Measurements from ENCODE around the gene UFC1. TPM values are rescaled to one million over a fixed set of nuclear protein-coding genes. Genes with fewer than 3 reads are reported as not detected.
"Not testable (repeated sequence)": the region's sequence is repeated elsewhere in the genome, so short reads cannot be mapped to it uniquely, and the experiment has no call there.

Gene UFC1
- total and polyA plus RNA-seq, 2 donors (not counting 1 experiment from before 2014, with no cell fraction given) = 91.0 to 128 TPM

- Histone ChIP-seq H3K36me3 (replicated peaks in 1 of 2; ENCODE audit: control extremely low read depth in 1 of 2, control insufficient read depth in 1 of 2, extremely low read depth in 1 of 2, insufficient read depth in 2 of 2, low read length in 1 of 2) (peaks cover 9 to 11% of the 10 kb centered on the region in 2 experiments), H3K4me1 (ENCODE audit: control insufficient read depth in 2 of 2, insufficient read depth in 2 of 2, low read length in 2 of 2) (peaks cover 35 to 42% of the 10 kb centered on the region in 2 donors), H3K79me2 (ENCODE audit: control insufficient read depth, insufficient read depth, low read length) (peaks cover 98% of the 10 kb centered on the region), H3K27ac (ENCODE audit: low read length in 2 of 2) (no peak overlapping the region), H2AFZ (ENCODE audit: insufficient read depth, low read depth, low read length, poor library complexity, severe bottlenecking) (no peak overlapping the region), H3K4me2 (replicated peaks; ENCODE audit: low read depth, low read length, poor library complexity, severe bottlenecking) (no peak overlapping the region), H3K9me3 (ENCODE audit: control extremely low read depth in 1 of 3, control insufficient read depth in 2 of 3, insufficient read depth in 1 of 3, low read length in 2 of 3) (no peaks in the 10 kb centered on the region), H3K9ac (ENCODE audit: low read length) (no peak overlapping the region), H4K20me1 (ENCODE audit: control insufficient read depth, insufficient read depth, low read length, poor library complexity, severe bottlenecking) (peaks cover 27% of the 10 kb centered on the region), H3K27me3 (replicated peaks in 1 of 4; ENCODE audit: control extremely low read depth in 1 of 4, control insufficient read depth in 3 of 4, insufficient read depth in 4 of 4, low read length in 3 of 4) (no peaks in the 10 kb centered on the region), H3K4me3 (ENCODE audit: control extremely low read depth in 1 of 5, extremely low read depth in 1 of 5, insufficient read depth in 1 of 5, low read depth in 2 of 5, low read length in 4 of 5) (no peak overlapping the region)
- Mint-ChIP-seq H3K27ac (peak overlapping the region; percentile 34), H3K4me1 (peaks cover 68% of the 10 kb centered on the region), H3K4me3 (no peak overlapping the region), H3K27me3 (no peaks in the 10 kb centered on the region), H3K9me3 (ENCODE audit: insufficient read depth) (no peaks in the 10 kb centered on the region)
- TF ChIP-seq EZH2 (IDR thresholded peaks at IDR 0.05; ENCODE audit: borderline replicate concordance, insufficient read depth, low read depth, low read length, poor library complexity, severe bottlenecking) (no peak), CTCF (IDR thresholded peaks at IDR 0.05) (no peak)
- intact Hi-C loops (cut with micrococcal nuclease) = no loop called here
- DNase-seq (no peak), ATAC-seq (ENCODE audit: low read depth) (no peak)
- ChIA-PET CTCF (no interaction called here), POLR2A (no interaction called here)
- 97% methylated on average over 12 of the region's 12 CpGs for WGBS (ENCODE audit: insufficient coverage)
Observed at GRCh38 chr1:161115132-161115711, 38.6 kb upstream of the UFC1 start.

- H4K20me1 ChIP-seq (ENCODE audit: control insufficient read depth, insufficient read depth, low read length, poor library complexity, severe bottlenecking) = peaks cover 26% of the 10 kb centered on the region
- POLR2A ChIA-PET = interaction anchor here (1.3 kb wide), 1 partner anchor 17 kb away, joined by 3 read pairs; the partner anchor contains the start of gene KLHDC9
- WGBS (ENCODE audit: insufficient coverage) = 91% methylated on average over 6 of the region's 6 CpGs
- H3K9ac ChIP-seq (ENCODE audit: low read length); H2AFZ ChIP-seq (ENCODE audit: insufficient read depth, low read depth, low read length, poor library complexity, severe bottlenecking); H3K4me3 ChIP-seq (ENCODE audit: control extremely low read depth in 1 of 5, extremely low read depth in 1 of 5, insufficient read depth in 1 of 5, low read depth in 2 of 5, low read length in 4 of 5); H3K9me3 ChIP-seq (ENCODE audit: control extremely low read depth in 1 of 3, control insufficient read depth in 2 of 3, insufficient read depth in 1 of 3, low read length in 2 of 3); intact Hi-C loops (cut with micrococcal nuclease); H3K27me3 Mint-ChIP-seq; H3K27me3 ChIP-seq (replicated peaks in 1 of 4; ENCODE audit: control extremely low read depth in 1 of 4, control insufficient read depth in 3 of 4, insufficient read depth in 4 of 4, low read length in 3 of 4); DNase-seq; H3K4me2 ChIP-seq (replicated peaks; ENCODE audit: low read depth, low read length, poor library complexity, severe bottlenecking); H3K9me3 Mint-ChIP-seq (ENCODE audit: insufficient read depth); H3K27ac ChIP-seq (ENCODE audit: low read length in 2 of 2); ATAC-seq (ENCODE audit: low read depth); H3K27ac Mint-ChIP-seq: not testable (repeated sequence)
- H3K79me2 ChIP-seq (ENCODE audit: control insufficient read depth, insufficient read depth, low read length) = peaks cover 99% of the 10 kb centered on the region
- H3K4me1 ChIP-seq (ENCODE audit: control insufficient read depth in 2 of 2, insufficient read depth in 2 of 2, low read length in 2 of 2) = peaks cover 36 to 42% of the 10 kb centered on the region in 2 donors
- CTCF ChIA-PET = interaction anchor here (0.5 to 2.6 kb wide), 2 partner anchors 19 to 25 kb away, joined by 3 to 13 read pairs; partner anchors contain the start of gene KLHDC9
- peaks cover 70% of the 10 kb centered on the region for H3K4me1 Mint-ChIP-seq
- peak overlapping the region; percentile 19 for H3K4me3 Mint-ChIP-seq
- peaks cover 11 to 12% of the 10 kb centered on the region in 2 experiments for H3K36me3 ChIP-seq (replicated peaks in 1 of 2; ENCODE audit: control extremely low read depth in 1 of 2, control insufficient read depth in 1 of 2, extremely low read depth in 1 of 2, insufficient read depth in 2 of 2, low read length in 1 of 2)
Observed at GRCh38 chr1:161115961-161116360, 37.8 kb upstream of the UFC1 start.
